NCI-H82 (cell line): ENCODE measurements around the gene ELP4.
"Not testable (repeated sequence)": the region's sequence is repeated elsewhere in the genome, so short reads cannot be mapped to it uniquely, and the experiment has no call there.

ENCODE experiments used
- DNase-seq: peaks from one replicate; lab custom pipeline; 2025; lab: John Stamatoyannopoulos, UW

Gene ELP4

GRCh38 chr11:31509429-31510345 is at the start of gene ELP4, which contains the start of gene IMMP1L:
TSS of gene ELP4 (plus strand) at chr11:31509767. CDS start at chr11:31509785, 18 bp downstream.
TSS of gene IMMP1L (minus strand) at chr11:31509622. CDS start at chr11:31463276, 46,346 bp downstream.
- DNase-seq: peak; percentile 98

- no peak for DNase-seq
Measured at GRCh38 chr11:31464436-31464835, 45.1 kb upstream of the ELP4 start.

GRCh38 chr11:31474083-31474482 is 35.5 kb upstream of the ELP4 start:
- DNase-seq: no peak

GRCh38 chr11:31477528-31478222 is 31.9 kb upstream of the ELP4 start:
- DNase-seq: peak; percentile 95

GRCh38 chr11:31478223-31478590 is 31.4 kb upstream of the ELP4 start:
- no peak for DNase-seq

GRCh38 chr11:31479066-31479465 is 30.5 kb upstream of the ELP4 start:
- no peak for DNase-seq

GRCh38 chr11:31480930-31481329 is 28.6 kb upstream of the ELP4 start:
- DNase-seq: peak; percentile 84

- no peak for DNase-seq
Measured at GRCh38 chr11:31484497-31484896, 25.1 kb upstream of the ELP4 start.

- peak; percentile 49 for DNase-seq
Measured at GRCh38 chr11:31487848-31488247, 21.7 kb upstream of the ELP4 start.

GRCh38 chr11:31492320-31492913 is 17.1 kb upstream of the ELP4 start:
- DNase-seq: no peak

- no peak for DNase-seq
Measured at GRCh38 chr11:31493235-31493634, 16.3 kb upstream of the ELP4 start.

- not testable (repeated sequence) for DNase-seq
Measured at GRCh38 chr11:31493762-31494161, 15.8 kb upstream of the ELP4 start.

GRCh38 chr11:31499576-31500178 is 9.9 kb upstream of the ELP4 start:
- DNase-seq: no peak

- no peak for DNase-seq
Measured at GRCh38 chr11:31500560-31500959, 9.0 kb upstream of the ELP4 start.

- DNase-seq: peak; percentile 37
Measured at GRCh38 chr11:31509051-31509428, 527 bp upstream of the ELP4 start.

GRCh38 chr11:31512117-31512516 is 2.5 kb downstream of the ELP4 start:
- DNase-seq: no peak

GRCh38 chr11:31521497-31522150 is 12.1 kb downstream of the ELP4 start:
- DNase-seq: no peak

- no peak for DNase-seq
Measured at GRCh38 chr11:31529189-31529588, 19.6 kb downstream of the ELP4 start.

GRCh38 chr11:31529701-31530100 is 20.1 kb downstream of the ELP4 start:
- no peak for DNase-seq

GRCh38 chr11:31531293-31531692 is 21.7 kb downstream of the ELP4 start:
- no peak for DNase-seq

GRCh38 chr11:31535479-31535878 is 25.9 kb downstream of the ELP4 start:
- no peak for DNase-seq

GRCh38 chr11:31542862-31543261 is 33.3 kb downstream of the ELP4 start:
- no peak for DNase-seq
